ENCODE data around the gene EVA1B. TPM values are rescaled to one million over a fixed set of nuclear protein-coding genes. Genes with fewer than 3 reads are reported as not detected.

The EVA1B gene
- total and polyA plus RNA-seq, 2 of the 4 experiments (the other 2 are of a cell fraction), result 49.8 to 64.6 TPM

- peak overlapping the region; percentile 53; the same call in 1 of the 2 replicates for H3K9ac ChIP-seq (ENCODE audit: low read depth, low read length)
- peak overlapping the region; percentile 92 for H3K4ac ChIP-seq (ENCODE audit: low read depth, low read length)
- no peaks in the 10 kb centered on the region for H3K9me3 ChIP-seq (ENCODE audit: control insufficient read depth, insufficient read depth, low read length)
- peak overlapping the region; percentile 65 for H2BK5ac ChIP-seq (ENCODE audit: low read depth, low read length, poor library complexity, severe bottlenecking)
- H3K23ac ChIP-seq (ENCODE audit: low read depth, low read length), result peak overlapping the region; percentile 47; the same call in 1 of the 2 replicates
- H4K5ac ChIP-seq (ENCODE audit: low read depth, low read length), result peak overlapping the region; percentile 57; the same call in 1 of the 2 replicates
- H3K27ac ChIP-seq (ENCODE audit: insufficient read depth, low read length), result peak overlapping the region; percentile 94
- H3K9me1 ChIP-seq (ENCODE audit: insufficient read depth, low read length), result peaks cover 27% of the 10 kb centered on the region
- H4K20me1 ChIP-seq (ENCODE audit: insufficient read depth, low read length), result peaks cover 7% of the 10 kb centered on the region
- H3K4me2 ChIP-seq (ENCODE audit: low read depth, low read length), result peak overlapping the region; percentile 66; the same call in 1 of the 2 replicates
- no peak overlapping the region for H3K4me3 ChIP-seq (ENCODE audit: insufficient read depth, low read depth, low read length)
- peak overlapping the region; percentile 51; the same call in 1 of the 2 replicates for H2AK5ac ChIP-seq (ENCODE audit: low read depth, low read length)
- peaks cover 30% of the 10 kb centered on the region for H3K4me1 ChIP-seq (ENCODE audit: control insufficient read depth, insufficient read depth, low read length)
- dilution Hi-C loops (cut with HindIII; ENCODE audit: low sequenced_read_pairs, unreplicated experiment), result no loop called here
- H4K8ac ChIP-seq (ENCODE audit: low read depth in 2 of 2, low read length in 2 of 2), result peak overlapping the region; percentile 62 to 81; a peak in 2 of 4 replicates
- H3K36me3 ChIP-seq (ENCODE audit: control insufficient read depth, insufficient read depth, low read length), result peaks cover 8% of the 10 kb centered on the region; the same call in 1 of the 2 replicates
- peak overlapping the region; percentile 73; the same call in 1 of the 2 replicates for H2BK120ac ChIP-seq (ENCODE audit: low read depth, low read length)
- no peak for TF ChIP-seq NFE2L2 (IDR thresholded peaks at IDR 0.05; ENCODE audit: low read depth, low read length)
- TF ChIP-seq CTCF (conservative IDR thresholded peaks at IDR 0.05; ENCODE audit: low read depth, low read length), result no peak
- TF ChIP-seq CEBPB (IDR thresholded peaks at IDR 0.05; ENCODE audit: low read depth, low read length), result no peak
- no peak for TF ChIP-seq RCOR1 (IDR thresholded peaks at IDR 0.05; ENCODE audit: insufficient replicate concordance, low read length)
- no peak for TF ChIP-seq RFX5 (IDR thresholded peaks at IDR 0.05; ENCODE audit: low read depth, low read length)
- no peak for TF ChIP-seq MAFK (IDR thresholded peaks at IDR 0.05; ENCODE audit: low read depth, low read length)
- no peak for TF ChIP-seq FOS (IDR thresholded peaks at IDR 0.05; ENCODE audit: low read depth, low read length)
- TF ChIP-seq BHLHE40 (IDR thresholded peaks at IDR 0.05; ENCODE audit: low read depth, low read length), result no peak
- no peak for TF ChIP-seq USF2 (IDR thresholded peaks at IDR 0.05; ENCODE audit: low read depth, low read length)
- TF ChIP-seq SMC3 (IDR thresholded peaks at IDR 0.05; ENCODE audit: low read depth, low read length), result no peak
- no peak for TF ChIP-seq ELK1 (IDR thresholded peaks at IDR 0.05; ENCODE audit: borderline replicate concordance, low read depth, low read length)
- TF ChIP-seq CHD1 (IDR thresholded peaks at IDR 0.05; ENCODE audit: low read depth, low read length), result no peak
- no peak for TF ChIP-seq MXI1 (IDR thresholded peaks at IDR 0.05; ENCODE audit: borderline replicate concordance, low read depth, low read length)
- no peak for TF ChIP-seq POLR2A (IDR thresholded peaks at IDR 0.05; ENCODE audit: low read depth, low read length)
- no peak for TF ChIP-seq RAD21 (IDR thresholded peaks at IDR 0.05; ENCODE audit: low read length)
- no peak for TF ChIP-seq MAZ (IDR thresholded peaks at IDR 0.05; ENCODE audit: borderline replicate concordance, low read depth, low read length)
- ATAC-seq (ENCODE audit: low read depth) (no peak), DNase-seq (no peak)
- peaks cover 0 to 69% of the 10 kb centered on the region in 2 experiments for H3K79me1 ChIP-seq (ENCODE audit: low read depth in 1 of 2, low read length in 2 of 2)
- peak overlapping the region; percentile 43; the same call in 1 of the 2 replicates for H4K91ac ChIP-seq (ENCODE audit: insufficient read depth, low read depth, low read length)
- ChIA-PET CTCF (interaction anchor here (1.1 to 1.2 kb wide), 3 partner anchors 26 to 63 kb away, joined by 3 to 4 read pairs (median 3); no protein-coding TSS in a partner anchor), POLR2A (ENCODE audit: unreplicated experiment) (interaction anchor here (2.3 kb wide), 1 partner anchor 62 kb away, joined by 6 read pairs; no protein-coding TSS in a partner anchor)
- H2AFZ ChIP-seq (replicated peaks; ENCODE audit: low read length, poor library complexity), result peak overlapping the region; percentile 84
- no peaks in the 10 kb centered on the region for H3K27me3 ChIP-seq (ENCODE audit: control insufficient read depth, insufficient read depth, low read length)
- no CpG with 5 or more reads among the region's 9 CpGs for WGBS, 2 experiments (ENCODE audit: extremely low coverage in 2 of 2, insufficient read length in 1 of 2)
- intact Hi-C loops (cut with micrococcal nuclease), result loop anchor here (5.0 kb wide), 2 partner anchors 43 to 63 kb away; partner anchors contain the start of gene STK40
- in situ Hi-C loops (cut with MboI; ENCODE audit: low sequenced_read_pairs), result no loop called here
- peak overlapping the region; percentile 93 for H2AK9ac ChIP-seq (replicated peaks; ENCODE audit: low read depth, low read length, poor library complexity)
- H3K56ac ChIP-seq (ENCODE audit: extremely low read depth, insufficient read depth, low read length), result no peak overlapping the region; the same call in 1 of the 2 replicates
- H3K18ac ChIP-seq (ENCODE audit: low read depth, low read length), result no peak overlapping the region
- no TSS peak for BruUV-seq (replicated peaks)
- no peak overlapping the region for H2BK20ac ChIP-seq (ENCODE audit: low read depth, low read length)
- peak overlapping the region; percentile 79; the same call in 1 of the 3 replicates for H2BK15ac ChIP-seq (ENCODE audit: low read depth, low read length)
- H3K14ac ChIP-seq (replicated peaks; ENCODE audit: low read depth, low read length), result peak overlapping the region; percentile 88
These were observed 883 bp upstream of the EVA1B start for GRCh38 chr1:36324353-36324703.

All from IMR-90 (cell line).